T-cell (primary cell): ENCODE data around the gene MANBA. TPM values are rescaled to one million over a fixed set of nuclear protein-coding genes. Genes with fewer than 3 reads are reported as not detected.

Experiments used
- ATAC-seq, 4 experiments: fragments of 200-7000 bp in 3 of 4; fragments of 150-1000 bp in 1 of 4; cut with Tn5 transposase; replicated peaks in 1 of 4; 1 replicate in 3 of 4; 2 replicates in 1 of 4; pipeline ENCODE4 v1.10.0; 2021; ENCODE audit warnings: moderate library complexity in 3 of 4, mild to moderate bottlenecking in 2 of 4, moderate number of reproducible peaks in 1 of 4
- CTCF ChIA-PET, 2 donors: fragments of 300-600 bp; sonication (Branson Sonifier 250); formaldehyde crosslinking; loops; one replicate each; lab custom pipeline; 2022; ENCODE audit warnings: antibody characterized with exemption in 2 of 2; lab: Charles Lee
- POLR2A ChIA-PET, 2 donors: fragments of 300-600 bp; sonication (Branson Sonifier 250); formaldehyde crosslinking; loops; one replicate each; lab custom pipeline; 2022; ENCODE audit warnings: antibody characterized with exemption in 2 of 2; lab: Charles Lee
- DNase-seq, 35 experiments: peaks; one replicate each; pipeline versions ENCODE4 v3.0.0 to v3.0.0-alpha.2; 2013 to 2023
- H3K27ac ChIP-seq: one replicate; pipeline ENCODE4 v1.5.1; 2013; ENCODE audit warnings: low read length
- H3K27me3 ChIP-seq, 2 experiments: replicated peaks in 1 of 2; 1 replicate in 1 of 2; 2 replicates in 1 of 2; pipeline versions ENCODE4 v1.6.1 to v1.7.0; 2013; ENCODE audit warnings: low read length in 1 of 2, mixed read lengths in 1 of 2; ENCODE audit not compliant: control insufficient read depth in 2 of 2, insufficient read depth in 2 of 2; ENCODE audit errors: extremely low read depth in 1 of 2
- H3K36me3 ChIP-seq, 2 donors: 1 replicate in 1 of 2; 2 replicates in 1 of 2; pipeline versions ENCODE4 v1.6.1 to v1.7.0; 2013; ENCODE audit warnings: low read length in 1 of 2; ENCODE audit not compliant: control insufficient read depth in 2 of 2, insufficient read depth in 1 of 2; ENCODE audit errors: extremely low read depth in 1 of 2
- H3K4me1 ChIP-seq, 2 experiments: 1 replicate in 1 of 2; 2 replicates in 1 of 2; pipeline versions ENCODE4 v1.6.1 to v1.7.0; 2013; ENCODE audit warnings: low read length in 2 of 2, mixed read lengths in 1 of 2; ENCODE audit not compliant: insufficient read depth in 2 of 2, control insufficient read depth in 1 of 2; ENCODE audit errors: extremely low read depth in 1 of 2
- H3K4me3 ChIP-seq, 2 donors: 1 replicate in 1 of 2; 2 replicates in 1 of 2; pipeline versions ENCODE4 v1.5.1 to v1.7.0; 2013; ENCODE audit warnings: mild to moderate bottlenecking in 2 of 2, low read length in 1 of 2, moderate library complexity in 1 of 2; ENCODE audit not compliant: control insufficient read depth in 1 of 2; ENCODE audit errors: extremely low read depth in 1 of 2
- H3K9me3 ChIP-seq: 2 replicates; pipeline ENCODE4 v1.7.0; 2013
- H3K27ac Mint-ChIP-seq, 2 donors: one replicate each; pipeline ENCODE4 v1.8.0; 2020 to 2021; ENCODE audit warnings: mild to moderate bottlenecking in 2 of 2, mixed read lengths in 2 of 2
- H3K27me3 Mint-ChIP-seq, 2 donors: one replicate each; pipeline ENCODE4 v1.8.0; 2021 to 2022; ENCODE audit warnings: mixed read lengths in 2 of 2
- H3K36me3 Mint-ChIP-seq: one replicate; pipeline ENCODE4 v1.8.0; 2021; ENCODE audit warnings: mixed read lengths
- H3K4me1 Mint-ChIP-seq, 3 donors: one replicate each; pipeline ENCODE4 v1.8.0; 2020 to 2022; ENCODE audit warnings: mixed read lengths in 3 of 3, mild to moderate bottlenecking in 1 of 3
- H3K4me3 Mint-ChIP-seq, 3 donors: one replicate each; pipeline ENCODE4 v1.8.0; 2020 to 2022; ENCODE audit warnings: mild to moderate bottlenecking in 3 of 3, mixed read lengths in 3 of 3, moderate library complexity in 3 of 3
- H3K9me3 Mint-ChIP-seq, 3 donors: one replicate each; pipeline ENCODE4 v1.8.0; 2020 to 2022; ENCODE audit warnings: mixed read lengths in 3 of 3
- WGBS: methylation state at CpG from one replicate; pipeline ENCODE4 v1.1.5; 2013; ENCODE audit warnings: missing lambda C conversion rate; ENCODE audit not compliant: insufficient coverage; 5-methylcytosine and 5-hydroxymethylcytosine counted together
- total RNA-seq, 35 experiments: library from RNA in 6 of 35; stranded (reverse) in 6 of 35; fragments of 120-200 nt in 1 of 35; gene quantifications; one replicate each; pipeline versions ENCODE4 v1.2.1 to v1.2.4 and lab custom pipeline; 2013 to 2026

MANBA gene
- total RNA-seq, 5 donors from 2014 or later (not counting 1 experiment from before 2014, with no cell fraction given) = 20.8 to 27.8 (median 24.2) TPM

DNA sequence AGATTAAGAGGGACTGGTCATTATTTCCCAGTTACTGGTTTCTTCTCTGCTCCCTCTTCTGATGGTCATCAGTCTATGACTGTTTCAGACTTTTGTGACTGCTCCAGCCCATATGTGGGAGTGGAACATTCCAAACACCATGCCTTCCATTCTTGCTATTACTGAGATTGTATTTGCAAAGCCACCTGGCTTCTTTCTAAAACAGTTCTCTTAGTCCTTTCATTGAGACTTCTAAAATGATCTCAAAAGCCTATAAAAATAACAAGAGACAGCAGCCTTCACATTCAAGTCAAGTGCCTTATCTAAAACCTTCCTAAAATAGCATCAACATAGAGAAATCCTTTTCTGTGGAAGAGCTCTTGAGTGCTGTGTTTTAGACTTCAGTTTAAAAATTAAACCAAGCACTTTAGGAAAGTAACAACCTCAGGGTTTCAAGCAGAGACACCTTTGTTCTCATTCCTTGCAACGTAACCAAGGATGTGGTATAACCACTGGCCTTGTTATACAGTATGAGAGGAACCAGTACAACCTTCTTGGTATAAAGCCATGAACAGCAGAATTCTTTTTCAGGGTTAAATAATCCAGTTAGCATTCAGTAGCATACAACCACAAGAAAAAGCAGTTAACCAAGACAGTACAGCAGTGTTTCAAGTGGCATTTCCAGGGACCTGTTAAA is 162.5 kb downstream of the MANBA start:
- ChIA-PET CTCF (no interaction called here), POLR2A (interaction anchor here in 1 of 2 donors (0.6 kb wide), 1 partner anchor 478 kb away, joined by 3 read pairs; the partner anchor contains the start of gene SLC9B2)
- Histone ChIP-seq H3K27me3 (no peaks in the 10 kb centered on the region), H3K36me3 (peaks cover 6 to 69% of the 10 kb centered on the region in 2 donors), H3K9me3 (no peaks in the 10 kb centered on the region), H3K27ac (peak overlapping the region; percentile 74), H3K4me3 (no peak overlapping the region), H3K4me1 (peaks cover 30 to 33% of the 10 kb centered on the region in 2 experiments)
- Mint-ChIP-seq H3K27ac (peak overlapping the region; percentile 91 to 95), H3K36me3 (peaks cover 76% of the 10 kb centered on the region), H3K9me3 (no peaks in the 10 kb centered on the region), H3K4me1 (peaks cover 68 to 78% (median 77%) of the 10 kb centered on the region in 3 donors), H3K4me3 (peak overlapping the region in 2 of 3 donors; percentile 45 to 46), H3K27me3 (no peaks in the 10 kb centered on the region)
- DNase-seq (peak in 10 of 35 experiments; percentile 10 to 64 (median 24)), ATAC-seq (peak; percentile 89 to 93 (median 92))
- no CpG with 5 or more reads among the region's 1 CpG for WGBS

GRCh38 chr4:102596532-102596931 is 164.2 kb downstream of the MANBA start:
- Mint-ChIP-seq H3K4me1 (peaks cover 85 to 94% (median 90%) of the 10 kb centered on the region in 3 donors), H3K27ac (peak overlapping the region; percentile 87 to 91), H3K9me3 (peaks cover 0 to under 1% (median 0%) of the 10 kb centered on the region in 3 donors), H3K36me3 (peaks cover 84% of the 10 kb centered on the region), H3K4me3 (peak overlapping the region in 1 of 3 donors; percentile 25), H3K27me3 (no peaks in the 10 kb centered on the region)
- no peak for ATAC-seq
- Histone ChIP-seq H3K4me1 (peaks cover 30 to 43% of the 10 kb centered on the region in 2 experiments), H3K36me3 (peaks cover 2 to 67% of the 10 kb centered on the region in 2 donors), H3K27me3 (no peaks in the 10 kb centered on the region), H3K4me3 (no peak overlapping the region), H3K27ac (peak overlapping the region; percentile 74), H3K9me3 (no peaks in the 10 kb centered on the region)
- 83% methylated on average over 1 of the region's 4 CpGs for whole genome bisulfite sequencing
- no peak for DNase-seq
- ChIA-PET POLR2A (interaction anchor here in 1 of 2 donors (0.7 kb wide), 1 partner anchor 23 kb away, joined by 3 read pairs; no protein-coding TSS in a partner anchor), CTCF (interaction anchor here in 1 of 2 donors (0.7 kb wide), 1 partner anchor 18 kb away, joined by 3 read pairs; no protein-coding TSS in a partner anchor)

GRCh38 chr4:102594000-102594399 is 166.8 kb downstream of the MANBA start:
- H3K4me3 Mint-ChIP-seq = no peak overlapping the region
- ChIA-PET POLR2A (interaction anchor here (0.6 to 1.0 kb wide), 3 partner anchors 57 to 590 kb away, joined by 3 read pairs; no protein-coding TSS in a partner anchor), CTCF (interaction anchor here in 1 of 2 donors (0.6 kb wide), 1 partner anchor 19 kb away, joined by 4 read pairs; no protein-coding TSS in a partner anchor)
- peaks cover 88 to 92% (median 92%) of the 10 kb centered on the region in 3 donors for H3K4me1 Mint-ChIP-seq
- H3K27ac Mint-ChIP-seq = peak overlapping the region; percentile 76 to 88
- peak overlapping the region; percentile 40 for H3K27ac ChIP-seq
- no peaks in the 10 kb centered on the region for H3K9me3 ChIP-seq
- WGBS = no CpG with 5 or more reads among the region's 2 CpGs
- DNase-seq (no peak), ATAC-seq (no peak)
- no peaks in the 10 kb centered on the region for H3K27me3 Mint-ChIP-seq
- peaks cover 14 to 40% of the 10 kb centered on the region in 2 experiments for H3K4me1 ChIP-seq
- H3K9me3 Mint-ChIP-seq = peaks cover 0 to 3% (median 2%) of the 10 kb centered on the region in 3 donors
- peaks cover 3 to 51% of the 10 kb centered on the region in 2 donors for H3K36me3 ChIP-seq
- H3K36me3 Mint-ChIP-seq = peaks cover 87% of the 10 kb centered on the region
- no peak overlapping the region for H3K4me3 ChIP-seq
- H3K27me3 ChIP-seq = no peaks in the 10 kb centered on the region

GRCh38 chr4:102593147-102593546 is 167.6 kb downstream of the MANBA start:
- Mint-ChIP-seq H3K4me3 (peak overlapping the region in 2 of 3 donors; percentile 13 to 14), H3K4me1 (peaks cover 89 to 92% (median 90%) of the 10 kb centered on the region in 3 donors), H3K27me3 (no peaks in the 10 kb centered on the region), H3K27ac (peak overlapping the region; percentile 50 to 82), H3K9me3 (peaks cover 0 to 3% (median 2%) of the 10 kb centered on the region in 3 donors), H3K36me3 (peaks cover 84% of the 10 kb centered on the region)
- H3K27me3 ChIP-seq = no peaks in the 10 kb centered on the region
- H3K4me1 ChIP-seq = peaks cover 13 to 39% of the 10 kb centered on the region in 2 experiments
- ATAC-seq (no peak), DNase-seq (no peak)
- CTCF ChIA-PET = interaction anchor here in 1 of 2 donors (0.6 kb wide), 1 partner anchor 20 kb away, joined by 4 read pairs; no protein-coding TSS in a partner anchor
- WGBS = no CpG with 5 or more reads among the region's 7 CpGs
- peaks cover 3 to 51% of the 10 kb centered on the region in 2 donors for H3K36me3 ChIP-seq
- POLR2A ChIA-PET = interaction anchor here (1.0 to 1.1 kb wide), 2 partner anchors 8 to 57 kb away, joined by 3 read pairs; no protein-coding TSS in a partner anchor
- no peaks in the 10 kb centered on the region for H3K9me3 ChIP-seq
- no peak overlapping the region for H3K27ac ChIP-seq
- no peak overlapping the region for H3K4me3 ChIP-seq

DNA sequence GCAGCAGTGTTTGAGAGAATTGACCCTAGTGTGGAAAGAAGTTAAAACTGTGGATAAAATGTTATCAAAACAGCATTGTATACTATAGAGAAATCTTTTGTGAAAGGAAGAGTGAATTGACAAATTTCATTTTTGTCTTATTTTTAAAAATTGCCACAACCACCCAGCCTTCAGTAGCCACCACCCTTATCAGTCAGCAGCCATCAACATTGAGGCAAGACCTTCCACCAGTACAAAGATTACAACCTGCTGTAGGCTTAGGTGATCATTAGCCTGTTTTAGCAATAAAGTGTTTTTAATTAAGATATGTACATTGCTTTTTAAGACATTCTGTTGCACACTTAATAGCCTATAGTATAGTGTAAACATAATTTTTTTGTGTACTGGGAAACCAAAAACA is 168.5 kb downstream of the MANBA start:
- Mint-ChIP-seq H3K27ac (peak overlapping the region; percentile 50 to 82), H3K27me3 (no peaks in the 10 kb centered on the region), H3K9me3 (peaks cover 0 to 3% (median 2%) of the 10 kb centered on the region in 3 donors), H3K36me3 (peaks cover 79% of the 10 kb centered on the region), H3K4me3 (peak overlapping the region in 1 of 3 donors; percentile 40), H3K4me1 (peaks cover 89 to 92% (median 90%) of the 10 kb centered on the region in 3 donors)
- ATAC-seq (no peak), DNase-seq (no peak)
- ChIA-PET POLR2A (no interaction called here), CTCF (interaction anchor here in 1 of 2 donors (1.7 kb wide), 1 partner anchor 28 kb away, joined by 4 read pairs; no protein-coding TSS in a partner anchor)
- Histone ChIP-seq H3K4me1 (peaks cover 10 to 38% of the 10 kb centered on the region in 2 experiments), H3K27ac (no peak overlapping the region), H3K27me3 (no peaks in the 10 kb centered on the region), H3K4me3 (no peak overlapping the region), H3K9me3 (no peaks in the 10 kb centered on the region), H3K36me3 (peaks cover 3 to 45% of the 10 kb centered on the region in 2 donors)

DNA sequence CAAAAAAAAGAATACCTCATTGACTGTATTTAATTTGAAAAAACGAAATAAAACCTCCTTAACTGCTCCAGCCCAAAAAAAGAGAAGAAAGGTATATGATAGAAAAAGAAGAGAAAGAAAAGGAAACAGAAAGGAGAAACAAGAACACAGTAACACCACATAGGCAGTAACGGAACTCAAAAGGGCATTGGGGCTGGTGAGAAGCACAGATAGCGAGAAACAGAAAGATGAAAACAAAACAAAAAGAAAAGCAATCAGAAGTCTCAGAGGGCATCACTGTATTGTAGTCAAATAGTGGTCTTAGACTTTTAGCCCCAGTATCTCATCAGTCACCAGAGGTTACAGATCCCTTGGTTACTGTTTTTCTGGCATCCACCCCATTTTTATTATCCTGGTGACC is 171.0 kb downstream of the MANBA start:
- ChIA-PET POLR2A (interaction anchor here in 1 of 2 donors (1.6 kb wide), 1 partner anchor 10 kb away, joined by 7 read pairs; no protein-coding TSS in a partner anchor), CTCF (interaction anchor here in 1 of 2 donors (0.6 kb wide), 1 partner anchor 165 kb away, joined by 3 read pairs; no protein-coding TSS in a partner anchor)
- Mint-ChIP-seq H3K27ac (peak overlapping the region; percentile 62 to 94), H3K36me3 (peaks cover 71% of the 10 kb centered on the region), H3K9me3 (peaks cover 0 to 3% (median 2%) of the 10 kb centered on the region in 3 donors), H3K27me3 (no peaks in the 10 kb centered on the region), H3K4me3 (peak overlapping the region in 1 of 3 donors; percentile 48), H3K4me1 (peaks cover 90 to 95% (median 95%) of the 10 kb centered on the region in 3 donors)
- Histone ChIP-seq H3K36me3 (peaks cover 3 to 31% of the 10 kb centered on the region in 2 donors), H3K27ac (peak overlapping the region; percentile 51), H3K9me3 (no peaks in the 10 kb centered on the region), H3K4me1 (peaks cover 28 to 50% of the 10 kb centered on the region in 2 experiments), H3K4me3 (no peak overlapping the region), H3K27me3 (no peaks in the 10 kb centered on the region)
- DNase-seq (no peak), ATAC-seq (no peak)
- WGBS = no CpG with 5 or more reads among the region's 3 CpGs
